Hepatocyte (in vitro differentiated cells): ENCODE measurements around the gene CALML6. TPM values are rescaled to one million over a fixed set of nuclear protein-coding genes. Genes with fewer than 3 reads are reported as not detected.

Experiments
- DNase-seq: peaks from one replicate; pipeline ENCODE4 v3.0.0-alpha.2; 2016; ENCODE audit warnings: low spot score
- H2AFZ ChIP-seq: fragments of 200-600 bp; sonication (generic); 2 replicates; pipeline ENCODE4 v1.6.0; 2016; ENCODE audit warnings: antibody characterized with exemption, mild to moderate bottlenecking
- H3K27ac ChIP-seq: fragments of 200-600 bp; sonication (generic); 2 replicates; pipeline ENCODE4 v1.5.1; 2016; ENCODE audit warnings: mild to moderate bottlenecking
- H3K27me3 ChIP-seq: fragments of 200-600 bp; sonication (generic); 2 replicates; pipeline ENCODE4 v1.6.1; 2016
- H3K36me3 ChIP-seq: fragments of 200-600 bp; sonication (generic); replicated peaks from 2 replicates; pipeline ENCODE4 v1.5.1; 2016; ENCODE audit warnings: low read depth; ENCODE audit not compliant: insufficient read depth
- H3K4me1 ChIP-seq: fragments of 200-600 bp; sonication (generic); 2 replicates; pipeline ENCODE4 v1.5.1; 2016; ENCODE audit warnings: mild to moderate bottlenecking, moderate library complexity; ENCODE audit not compliant: insufficient read depth
- H3K4me2 ChIP-seq: fragments of 200-600 bp; sonication (generic); 2 replicates; pipeline ENCODE4 v1.6.0; 2016
- H3K4me3 ChIP-seq: fragments of 200-600 bp; sonication (generic); 2 replicates; pipeline ENCODE4 v1.5.1; 2016; ENCODE audit warnings: mild to moderate bottlenecking
- H3K79me2 ChIP-seq: fragments of 200-600 bp; sonication (generic); 2 replicates; pipeline ENCODE4 v1.6.0; 2017; ENCODE audit warnings: mild to moderate bottlenecking
- H3K9me2 ChIP-seq: fragments of 200-600 bp; sonication (generic); replicated peaks from 2 replicates; pipeline ENCODE4 v1.6.0; 2017; ENCODE audit warnings: mild to moderate bottlenecking; ENCODE audit not compliant: insufficient read depth
- H3K9me3 ChIP-seq: fragments of 200-600 bp; sonication (generic); 2 replicates; pipeline ENCODE4 v1.5.1; 2016; ENCODE audit warnings: low read depth, mild to moderate bottlenecking
- H4K20me1 ChIP-seq: fragments of 200-600 bp; sonication (generic); 2 replicates; pipeline ENCODE4 v1.6.0; 2016; ENCODE audit warnings: mild to moderate bottlenecking; ENCODE audit not compliant: insufficient read depth, poor library complexity, severe bottlenecking
- EZH2 ChIP-seq: fragments of 200-600 bp; sonication (generic); IDR thresholded peaks from 2 replicates; pipeline ENCODE4 v1.6.1; 2016; ENCODE audit warnings: antibody characterized with exemption, mild to moderate bottlenecking, borderline replicate concordance
- EZH2phosphoT487 ChIP-seq: fragments of 200-600 bp; sonication (generic); IDR thresholded peaks from one replicate; pipeline ENCODE4 v1.6.1; 2018; ENCODE audit warnings: antibody characterized with exemption, mild to moderate bottlenecking, low read depth, moderate library complexity; ENCODE audit not compliant: unreplicated experiment, severe bottlenecking
- WGBS: methylation state at CpG from one replicate; pipeline ENCODE4 v1.1.6; 2016; ENCODE audit warnings: low lambda C conversion rate; ENCODE audit errors: missing lambda C conversion rate; 5-methylcytosine and 5-hydroxymethylcytosine counted together
- polyA plus RNA-seq: library from polyadenylated mRNA; unstranded; fragments of >200 nt; fragmentation: Nextera tagmentation; extraction: Ambion mirVana; gene quantifications from 2 replicates; pipeline ENCODE4 v1.2.1, GENCODE V29; 2016
- total RNA-seq: library from RNA; depleted of rRNA; stranded (reverse); fragments of >200 nt; gene quantifications from 2 replicates; pipeline ENCODE4 v1.2.3, GENCODE V29; 2014
- TF ChIP-seq, protein P1 (sequence below): fragments of 200-600 bp; sonication (generic); IDR thresholded peaks from 2 replicates; pipeline ENCODE4 v1.5.1; 2016; ENCODE audit warnings: antibody characterized with exemption, mild to moderate bottlenecking; ENCODE audit not compliant: poor library complexity

Gene CALML6
- total and polyA plus RNA-seq, 2 experiments from 2014 or later = 0.33 to 0.53 TPM

DNA sequence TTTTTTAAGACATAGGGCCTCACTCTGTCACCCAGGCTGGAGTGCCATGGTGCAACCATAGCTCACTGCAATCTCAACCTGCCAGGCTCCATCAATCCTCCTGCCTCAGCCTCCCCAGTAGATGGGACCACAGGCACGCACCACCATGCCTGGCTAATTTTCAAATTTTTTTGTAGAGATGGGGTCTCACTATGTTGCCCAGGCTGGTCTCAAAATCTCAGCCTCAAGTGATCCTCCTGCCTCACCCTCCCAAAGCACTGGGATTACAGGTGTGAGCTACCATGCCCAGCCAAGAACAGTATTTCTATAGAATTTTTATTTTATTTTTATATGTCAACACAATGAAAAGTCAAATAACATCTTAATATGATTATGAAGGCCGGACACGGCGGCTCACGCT lies 35.1 kb upstream of the CALML6 start:
- Histone ChIP-seq H3K9me2 (no peaks in the 10 kb centered on the region), H2AFZ (no peak overlapping the region), H3K9me3 (no peaks in the 10 kb centered on the region), H3K4me2 (no peak overlapping the region), H3K4me1 (peaks cover 32% of the 10 kb centered on the region), H3K27ac (no peak overlapping the region), H3K79me2 (peaks cover 100% of the 10 kb centered on the region), H4K20me1 (peaks cover 100% of the 10 kb centered on the region), H3K36me3 (no peaks in the 10 kb centered on the region), H3K27me3 (no peaks in the 10 kb centered on the region), H3K4me3 (no peak overlapping the region)
- DNase-seq = no peak
- TF ChIP-seq EZH2 = no peak
- TF ChIP-seq, protein P1, sequence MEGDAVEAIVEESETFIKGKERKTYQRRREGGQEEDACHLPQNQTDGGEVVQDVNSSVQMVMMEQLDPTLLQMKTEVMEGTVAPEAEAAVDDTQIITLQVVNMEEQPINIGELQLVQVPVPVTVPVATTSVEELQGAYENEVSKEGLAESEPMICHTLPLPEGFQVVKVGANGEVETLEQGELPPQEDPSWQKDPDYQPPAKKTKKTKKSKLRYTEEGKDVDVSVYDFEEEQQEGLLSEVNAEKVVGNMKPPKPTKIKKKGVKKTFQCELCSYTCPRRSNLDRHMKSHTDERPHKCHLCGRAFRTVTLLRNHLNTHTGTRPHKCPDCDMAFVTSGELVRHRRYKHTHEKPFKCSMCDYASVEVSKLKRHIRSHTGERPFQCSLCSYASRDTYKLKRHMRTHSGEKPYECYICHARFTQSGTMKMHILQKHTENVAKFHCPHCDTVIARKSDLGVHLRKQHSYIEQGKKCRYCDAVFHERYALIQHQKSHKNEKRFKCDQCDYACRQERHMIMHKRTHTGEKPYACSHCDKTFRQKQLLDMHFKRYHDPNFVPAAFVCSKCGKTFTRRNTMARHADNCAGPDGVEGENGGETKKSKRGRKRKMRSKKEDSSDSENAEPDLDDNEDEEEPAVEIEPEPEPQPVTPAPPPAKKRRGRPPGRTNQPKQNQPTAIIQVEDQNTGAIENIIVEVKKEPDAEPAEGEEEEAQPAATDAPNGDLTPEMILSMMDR = no peak
- no peak for TF ChIP-seq EZH2phosphoT487
- WGBS = 97% methylated on average over 5 of the region's 5 CpGs

DNA sequence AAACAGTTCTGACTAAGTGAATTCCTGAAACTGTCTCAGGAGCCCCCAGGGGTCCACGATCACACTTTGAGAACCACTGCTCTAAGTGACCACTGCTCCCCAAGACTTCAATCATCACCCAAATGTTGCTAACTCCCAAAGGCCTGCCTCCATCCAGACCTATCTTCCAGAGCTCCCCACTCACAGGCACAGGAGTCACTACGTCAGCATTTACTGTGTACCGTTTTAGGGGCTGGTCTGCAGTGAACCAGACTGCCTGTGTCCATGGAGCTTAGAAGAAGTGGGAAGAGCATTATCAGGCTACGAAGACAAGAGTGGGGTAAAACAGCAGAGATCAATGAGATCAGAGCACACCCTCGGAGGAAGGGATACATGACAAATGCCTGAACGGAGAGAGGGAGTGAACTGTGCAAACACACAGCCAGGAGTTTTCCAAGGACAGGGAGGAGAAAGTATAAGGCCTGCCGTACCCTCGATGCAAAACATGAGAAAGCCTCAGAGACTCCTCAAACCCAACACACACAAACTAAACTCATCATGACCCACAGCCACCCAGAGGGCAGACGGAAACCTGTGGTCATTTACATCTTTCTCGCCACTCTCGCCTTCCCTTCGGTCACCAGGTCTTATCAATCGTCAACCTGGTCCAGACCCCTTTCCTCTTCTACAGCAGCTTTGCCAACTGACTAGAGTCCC lies 34.3 kb upstream of the CALML6 start:
- H3K4me2 ChIP-seq = peak overlapping the region; percentile 62
- no peaks in the 10 kb centered on the region for H3K36me3 ChIP-seq
- H3K9me2 ChIP-seq = no peaks in the 10 kb centered on the region
- H3K27me3 ChIP-seq = no peaks in the 10 kb centered on the region
- peaks cover 100% of the 10 kb centered on the region for H3K79me2 ChIP-seq
- peaks cover 32% of the 10 kb centered on the region for H3K4me1 ChIP-seq
- TF ChIP-seq EZH2 (no peak), EZH2phosphoT487 (no peak)
- TF ChIP-seq, protein P1 = no peak
- 58% methylated on average over 13 of the region's 13 CpGs for WGBS
- peaks cover 100% of the 10 kb centered on the region for H4K20me1 ChIP-seq
- H3K4me3 ChIP-seq = no peak overlapping the region
- H2AFZ ChIP-seq = no peak overlapping the region
- DNase-seq = no peak
- H3K9me3 ChIP-seq = no peaks in the 10 kb centered on the region
- peak overlapping the region; percentile 21 for H3K27ac ChIP-seq

DNA sequence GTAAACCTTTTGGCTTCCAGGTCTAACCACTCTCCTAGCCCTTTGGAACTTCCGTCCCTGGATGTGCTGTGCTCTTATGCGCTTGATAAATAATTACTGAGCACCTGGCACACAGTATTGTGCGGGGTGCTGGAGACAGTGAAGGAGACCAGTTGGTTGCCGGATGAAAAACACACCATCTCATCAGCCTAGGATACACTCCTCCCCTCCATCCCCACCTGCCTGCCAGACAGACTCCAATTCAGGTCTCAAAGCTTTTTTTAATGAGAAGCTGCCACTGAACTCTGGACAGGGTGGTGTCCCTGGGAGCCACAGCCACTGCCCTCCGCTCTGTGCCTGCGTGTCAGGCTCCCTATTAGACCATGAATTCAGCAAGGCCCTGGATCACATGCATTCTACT lies 33.3 kb upstream of the CALML6 start:
- Histone ChIP-seq H3K36me3 (no peaks in the 10 kb centered on the region), H3K27me3 (no peaks in the 10 kb centered on the region), H3K4me1 (peaks cover 32% of the 10 kb centered on the region), H3K79me2 (peaks cover 100% of the 10 kb centered on the region), H3K9me3 (no peaks in the 10 kb centered on the region), H3K4me2 (peak overlapping the region; percentile 62), H3K9me2 (no peaks in the 10 kb centered on the region), H4K20me1 (peaks cover 100% of the 10 kb centered on the region), H2AFZ (no peak overlapping the region), H3K27ac (peak overlapping the region; percentile 21), H3K4me3 (no peak overlapping the region)
- DNase-seq = no peak
- WGBS = 79% methylated on average over 6 of the region's 6 CpGs
- TF ChIP-seq, protein P1 = no peak
- TF ChIP-seq EZH2phosphoT487 (no peak), EZH2 (no peak)
